ENCODE data around the gene DDB1.

Gene DDB1

DNA sequence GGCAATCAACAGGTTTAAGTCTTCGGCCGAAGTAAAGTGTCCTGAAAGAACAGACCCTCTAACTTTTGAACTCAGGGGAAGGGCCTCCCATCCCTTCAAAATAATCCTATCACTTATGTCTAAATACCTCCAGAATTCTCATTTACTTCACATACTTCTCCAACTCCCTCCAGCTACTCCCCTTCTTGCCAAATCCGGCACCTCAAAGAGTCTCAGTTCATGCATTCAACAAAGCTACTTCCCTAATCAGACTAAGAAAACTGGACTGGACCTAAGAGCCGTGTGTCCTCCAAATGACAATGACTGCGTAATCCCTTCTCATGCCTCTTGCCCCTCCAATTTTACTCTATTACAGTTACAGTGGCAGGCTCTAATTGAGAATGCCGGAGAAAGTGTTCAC, 1.3 kb downstream of the DDB1 start:
- TF ChIP-seq, protein P1, sequence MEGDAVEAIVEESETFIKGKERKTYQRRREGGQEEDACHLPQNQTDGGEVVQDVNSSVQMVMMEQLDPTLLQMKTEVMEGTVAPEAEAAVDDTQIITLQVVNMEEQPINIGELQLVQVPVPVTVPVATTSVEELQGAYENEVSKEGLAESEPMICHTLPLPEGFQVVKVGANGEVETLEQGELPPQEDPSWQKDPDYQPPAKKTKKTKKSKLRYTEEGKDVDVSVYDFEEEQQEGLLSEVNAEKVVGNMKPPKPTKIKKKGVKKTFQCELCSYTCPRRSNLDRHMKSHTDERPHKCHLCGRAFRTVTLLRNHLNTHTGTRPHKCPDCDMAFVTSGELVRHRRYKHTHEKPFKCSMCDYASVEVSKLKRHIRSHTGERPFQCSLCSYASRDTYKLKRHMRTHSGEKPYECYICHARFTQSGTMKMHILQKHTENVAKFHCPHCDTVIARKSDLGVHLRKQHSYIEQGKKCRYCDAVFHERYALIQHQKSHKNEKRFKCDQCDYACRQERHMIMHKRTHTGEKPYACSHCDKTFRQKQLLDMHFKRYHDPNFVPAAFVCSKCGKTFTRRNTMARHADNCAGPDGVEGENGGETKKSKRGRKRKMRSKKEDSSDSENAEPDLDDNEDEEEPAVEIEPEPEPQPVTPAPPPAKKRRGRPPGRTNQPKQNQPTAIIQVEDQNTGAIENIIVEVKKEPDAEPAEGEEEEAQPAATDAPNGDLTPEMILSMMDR (IDR thresholded peaks at IDR 0.05; ENCODE audit: extremely low read depth, insufficient read depth, missing control alignments): no peak
- in situ Hi-C loops (cut with MboI; ENCODE audit: low pct_unique_long_range_greater_than_20kb, low sequenced_read_pairs, unreplicated experiment): loop anchor here (10.0 kb wide), 1 partner anchor 53 kb away; no protein-coding TSS in a partner anchor
- no peak for DNase-seq (ENCODE audit: low spot score)

DNA sequence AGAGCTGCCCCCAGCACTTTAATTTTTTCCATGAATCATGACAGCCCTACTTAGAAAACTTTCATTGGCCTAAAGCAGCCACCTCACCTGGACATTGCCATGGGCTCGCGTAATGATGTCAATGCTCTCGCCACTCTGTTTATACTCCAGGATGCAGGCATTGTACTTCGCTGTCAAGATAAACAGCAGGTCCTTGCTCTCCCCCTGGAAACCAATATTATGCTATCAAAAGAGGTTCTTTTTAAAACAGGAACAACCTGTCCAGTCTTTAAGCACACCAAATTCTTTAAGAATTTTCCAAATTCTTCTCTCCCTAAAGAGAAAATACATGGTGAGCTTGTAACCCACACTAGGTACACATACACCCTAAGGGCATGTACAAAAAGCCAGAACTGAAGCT, 3.0 kb downstream of the DDB1 start:
- no peak for DNase-seq (ENCODE audit: low spot score)
- TF ChIP-seq, protein P1 (IDR thresholded peaks at IDR 0.05; ENCODE audit: extremely low read depth, insufficient read depth, missing control alignments): no peak
- in situ Hi-C loops (cut with MboI; ENCODE audit: low pct_unique_long_range_greater_than_20kb, low sequenced_read_pairs, unreplicated experiment): loop anchor here (10.0 kb wide), 1 partner anchor 55 kb away; no protein-coding TSS in a partner anchor

DNA sequence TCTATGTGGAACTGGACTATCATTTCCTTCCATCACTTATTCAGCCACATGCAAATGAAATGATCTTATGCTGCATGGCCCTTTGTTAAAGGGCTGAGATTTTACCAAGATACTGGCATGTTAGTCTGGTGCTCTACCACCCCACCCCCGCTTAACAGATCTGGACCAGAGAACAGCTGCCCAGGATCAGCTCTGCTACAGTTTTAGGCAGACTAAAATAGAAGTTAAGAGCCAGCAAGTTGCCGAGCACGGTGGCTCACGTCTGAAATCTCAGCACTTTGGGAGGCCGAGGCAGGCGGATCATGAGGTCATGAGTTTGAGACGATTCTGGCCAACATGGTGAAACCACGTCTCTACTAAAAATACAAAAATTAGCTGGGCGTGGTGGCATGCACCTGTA, 4.6 kb downstream of the DDB1 start:
- no peak for DNase-seq (ENCODE audit: low spot score)
- TF ChIP-seq, protein P1 (IDR thresholded peaks at IDR 0.05; ENCODE audit: extremely low read depth, insufficient read depth, missing control alignments): no peak
- in situ Hi-C loops (cut with MboI; ENCODE audit: low pct_unique_long_range_greater_than_20kb, low sequenced_read_pairs, unreplicated experiment): no loop called here

DNA sequence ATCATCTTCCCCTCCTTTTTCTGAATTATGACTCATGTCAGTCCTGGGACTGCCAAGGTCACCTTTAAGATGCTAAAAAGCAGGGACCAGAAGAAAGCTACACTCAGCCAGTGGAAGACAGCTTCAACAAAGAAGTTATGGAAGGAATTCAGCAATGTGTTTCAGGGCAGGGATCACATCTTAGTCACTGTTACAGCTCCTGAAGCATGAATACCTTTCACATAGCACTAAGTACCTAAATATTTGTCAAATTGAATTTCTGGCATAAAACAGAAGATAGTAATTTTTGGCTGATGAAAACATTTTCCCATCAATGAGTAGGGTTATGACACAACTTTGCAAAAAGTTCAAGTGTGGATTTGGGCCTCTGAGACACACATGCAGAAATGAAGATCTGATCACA, 5.2 kb downstream of the DDB1 start:
- no peak for DNase-seq (ENCODE audit: low spot score)
- TF ChIP-seq, protein P1 (IDR thresholded peaks at IDR 0.05; ENCODE audit: extremely low read depth, insufficient read depth, missing control alignments): no peak
- in situ Hi-C loops (cut with MboI; ENCODE audit: low pct_unique_long_range_greater_than_20kb, low sequenced_read_pairs, unreplicated experiment): no loop called here

DNA sequence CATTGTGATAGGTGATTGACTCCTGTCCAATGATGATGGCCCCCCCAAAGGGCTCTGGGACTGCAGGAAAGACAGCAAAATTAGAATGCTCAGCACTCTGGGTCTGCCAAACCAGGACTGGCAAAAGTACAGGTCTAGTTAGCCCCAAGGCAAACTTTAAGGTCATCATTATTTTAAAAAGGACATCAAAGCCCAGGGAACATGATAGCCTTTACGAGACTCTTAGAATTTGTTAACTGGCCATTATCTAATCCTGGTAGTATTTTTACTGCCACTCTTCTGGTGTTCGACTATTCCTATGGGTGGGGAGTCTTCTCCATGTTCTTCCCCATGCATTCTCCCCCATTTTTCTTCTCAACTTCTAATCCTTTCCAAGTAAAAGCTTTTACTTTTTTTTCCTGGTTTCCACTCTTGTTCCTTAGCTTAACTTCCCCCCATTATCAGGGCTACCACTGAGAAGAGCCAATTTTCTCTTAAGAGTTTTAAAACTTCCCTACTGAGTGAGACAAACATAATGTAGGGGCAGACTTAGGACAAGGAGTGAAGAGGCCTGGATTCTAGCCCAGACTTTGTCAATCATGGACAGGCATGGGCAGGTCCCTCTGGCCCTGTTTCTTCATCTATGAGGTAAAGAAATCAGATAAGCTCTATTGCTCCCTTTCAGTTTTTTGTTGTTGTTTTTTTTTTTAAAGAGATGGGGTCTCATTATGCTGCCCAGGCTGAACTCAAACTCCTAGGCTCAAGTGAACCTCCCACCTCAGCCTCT, 7.1 kb downstream of the DDB1 start:
- TF ChIP-seq, protein P1 (IDR thresholded peaks at IDR 0.05; ENCODE audit: extremely low read depth, insufficient read depth, missing control alignments): no peak
- no peak for DNase-seq (ENCODE audit: low spot score)
- in situ Hi-C loops (cut with MboI; ENCODE audit: low pct_unique_long_range_greater_than_20kb, low sequenced_read_pairs, unreplicated experiment): no loop called here

DNA sequence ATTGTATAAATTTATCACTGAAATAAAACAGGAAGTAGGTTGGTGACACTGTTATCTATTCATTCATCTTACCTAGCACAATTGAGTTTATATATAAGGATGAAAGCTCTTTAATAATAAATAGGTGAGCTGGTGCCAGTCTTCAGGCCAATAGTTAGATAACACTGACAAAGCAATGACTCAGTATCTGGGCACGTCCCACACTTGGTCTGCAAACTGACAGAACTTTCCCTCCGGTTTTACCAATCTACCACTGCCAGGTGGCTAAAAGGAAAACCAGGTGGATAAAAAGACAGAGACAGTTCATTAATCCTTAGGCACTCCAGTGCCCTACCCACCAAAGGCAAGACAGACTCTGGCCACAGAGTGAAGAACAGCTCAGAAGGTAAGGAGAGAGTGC, 17.6 kb downstream of the DDB1 start:
- DNase-seq (ENCODE audit: low spot score): no peak
- TF ChIP-seq, protein P1 (IDR thresholded peaks at IDR 0.05; ENCODE audit: extremely low read depth, insufficient read depth, missing control alignments): no peak
- in situ Hi-C loops (cut with MboI; ENCODE audit: low pct_unique_long_range_greater_than_20kb, low sequenced_read_pairs, unreplicated experiment): no loop called here

Data from GM13977 (cell line).